Measurements from ENCODE around the gene HSD17B14.
A peak's percentile ranks its signal among the peaks of the same experiment; 100 is the strongest.

- TF ChIP-seq CTCF (IDR thresholded peaks at IDR 0.05; ENCODE audit: low read depth, low read length, missing input control), result peak; percentile 27
- TF ChIP-seq HNF4A (conservative IDR thresholded peaks at IDR 0.05), result peak; percentile 76 to 81
- peak; percentile 53 to 61 for TF ChIP-seq RAD21 (IDR thresholded peaks at IDR 0.05)
- peak; percentile 66 to 83 for TF ChIP-seq RXRA (IDR thresholded peaks at IDR 0.05)
- TF ChIP-seq ZBTB33 (IDR thresholded peaks at IDR 0.05), result no peak
- peak; percentile 46 for TF ChIP-seq MAX (IDR thresholded peaks at IDR 0.05)
- peak; percentile 64 for TF ChIP-seq SP1 (IDR thresholded peaks at IDR 0.05)
- TF ChIP-seq REST (IDR thresholded peaks at IDR 0.05), result peak; percentile 76
- no peak for TF ChIP-seq YY1 (IDR thresholded peaks at IDR 0.05)
Observed at GRCh38 chr19:48826606-48827020, 9.7 kb downstream of the HSD17B14 start.
